GM12878 (cell line): ENCODE results near the gene SLIT1. TPM values are rescaled to one million over a fixed set of nuclear protein-coding genes. Genes with fewer than 3 reads are reported as not detected.

Source experiments
- ATAC-seq: fragments of 200-7000 bp; cut with Tn5 transposase; 3 replicates; pipeline ENCODE4 v1.9.1; 2020; ENCODE audit warnings: mild to moderate bottlenecking, moderate library complexity
- BruUV-seq: library from RNA; stranded (reverse); fragments of 400-500 nt; replicated peaks from 2 replicates; lab custom pipeline; 2021; lab: Mats Ljungman, UMichigan
- CTCF ChIA-PET: fragments of 300-600 bp; sonication (Branson Sonifier 250); formaldehyde crosslinking; extraction: SDS; loops from one replicate; lab custom pipeline; 2021; ENCODE audit warnings: inconsistent platforms; lab: Yijun Ruan, JAX
- POLR2A ChIA-PET: fragments of 350-600 bp; formaldehyde crosslinking; extraction: SDS; loops from one replicate; lab custom pipeline; 2021; ENCODE audit warnings: inconsistent platforms; lab: Charles Lee
- RAD21 ChIA-PET: fragments of 300-600 bp; sonication (Branson Sonifier 250); formaldehyde crosslinking; loops from one replicate; lab custom pipeline; 2023; ENCODE audit warnings: antibody characterized with exemption; ENCODE audit not compliant: unreplicated experiment; lab: Charles Lee
- SMC1A ChIA-PET: fragments of 300-600 bp; sonication (Branson Sonifier 250); formaldehyde crosslinking; loops from one replicate; lab custom pipeline; 2023; ENCODE audit not compliant: unreplicated experiment, uncharacterized antibody; lab: Charles Lee
- DNase-seq: peaks from one replicate; pipeline ENCODE4 v3.0.0-alpha.2; 2011; ENCODE audit warnings: low read depth, low spot score
- FAIRE-seq: peaks from 3 replicates; lab custom pipeline; 2011; peaks lifted over from hg19 to GRCh38; lab: Jason Lieb, UNC
- H2AFZ ChIP-seq: 2 replicates; pipeline ENCODE4 v1.6.0; 2011; ENCODE audit warnings: low read depth, low read length, control low read depth; ENCODE audit not compliant: control insufficient read depth
- H3K27ac ChIP-seq: 2 replicates; pipeline ENCODE4 v1.5.1; 2011; ENCODE audit warnings: control low read depth; ENCODE audit not compliant: control insufficient read depth, insufficient read depth
- H3K27me3 ChIP-seq, 2 experiments: replicated peaks in 1 of 2; 2 replicates each; pipeline versions ENCODE4 v1.6.0 to v1.6.1; 2011; ENCODE audit warnings: low read length in 1 of 2; ENCODE audit not compliant: control insufficient read depth in 2 of 2, insufficient read depth in 2 of 2
- H3K36me3 ChIP-seq, 2 experiments: 2 replicates each; pipeline ENCODE4 v1.5.1; 2011; ENCODE audit warnings: low read length in 1 of 2; ENCODE audit not compliant: control insufficient read depth in 2 of 2, insufficient read depth in 2 of 2
- H3K4me1 ChIP-seq: 2 replicates; pipeline ENCODE4 v1.6.1; 2011; ENCODE audit warnings: mild to moderate bottlenecking, low read length, moderate library complexity, mixed read lengths; ENCODE audit not compliant: control insufficient read depth, insufficient read depth
- H3K4me2 ChIP-seq: 2 replicates; pipeline ENCODE4 v1.6.0; 2011; ENCODE audit warnings: control low read depth; ENCODE audit not compliant: control insufficient read depth, insufficient read depth
- H3K4me3 ChIP-seq: fragments of 200-600 bp; sonication (generic); 2 replicates; pipeline ENCODE4 v1.5.1; 2016
- H3K79me2 ChIP-seq: 2 replicates; pipeline ENCODE4 v1.6.0; 2011; ENCODE audit warnings: low read length; ENCODE audit not compliant: control insufficient read depth, insufficient read depth
- H3K9ac ChIP-seq: 2 replicates; pipeline ENCODE4 v1.8.0; 2011; ENCODE audit warnings: low read length, control low read depth, mixed read lengths; ENCODE audit not compliant: control insufficient read depth, insufficient read depth
- H3K9me3 ChIP-seq: replicated peaks from 3 replicates; pipeline ENCODE4 v1.5.1; 2011; ENCODE audit warnings: mild to moderate bottlenecking, low read length; ENCODE audit not compliant: control insufficient read depth, insufficient read depth
- H4K20me1 ChIP-seq: 2 replicates; pipeline ENCODE4 v1.6.0; 2011; ENCODE audit not compliant: control insufficient read depth, insufficient read depth
- CBX3 ChIP-seq: fragments of 200-600 bp; sonication (generic); IDR thresholded peaks from 2 replicates; pipeline ENCODE4 v1.6.1; 2016; ENCODE audit warnings: low read depth, borderline replicate concordance
- CHD1 ChIP-seq: IDR thresholded peaks from 2 replicates; pipeline ENCODE4 v1.6.1; 2012; ENCODE audit warnings: low read depth, low read length, improper control_type of control experiment
- EP300 ChIP-seq, 2 experiments: fragments of 150-350 bp in 1 of 2; IDR thresholded peaks; 2 replicates each; pipeline ENCODE4 v1.6.1; 2011 to 2012; ENCODE audit warnings: low read depth in 2 of 2, low read length in 2 of 2, borderline replicate concordance in 1 of 2, improper control_type of control experiment in 1 of 2, inconsistent platforms in 1 of 2; ENCODE audit not compliant: control insufficient read depth in 1 of 2
- HDGF ChIP-seq: fragments of 450-650 bp; IDR thresholded peaks from 2 replicates; pipeline ENCODE4 v1.6.1; 2016; ENCODE audit warnings: antibody characterized with exemption
- JUND ChIP-seq: IDR thresholded peaks from 2 replicates; pipeline ENCODE4 v1.6.1; 2012; ENCODE audit warnings: low read depth, mild to moderate bottlenecking, low read length, improper control_type of control experiment, moderate library complexity
- NFYA ChIP-seq: IDR thresholded peaks from 2 replicates; pipeline ENCODE4 v1.6.1; 2011; ENCODE audit warnings: low read depth, mild to moderate bottlenecking, low read length, improper control_type of control experiment, borderline replicate concordance
- NR2C1 ChIP-seq: fragments of 450-650 bp; IDR thresholded peaks from 2 replicates; pipeline ENCODE4 v1.6.1; 2017; ENCODE audit warnings: antibody characterized with exemption, mild to moderate bottlenecking, moderate library complexity
- RELA ChIP-seq: fragments of 450-650 bp; IDR thresholded peaks from 2 replicates; pipeline ENCODE4 v1.8.0; 2014; ENCODE audit warnings: borderline replicate concordance; ENCODE audit not compliant: partially characterized antibody
- TARDBP ChIP-seq: IDR thresholded peaks from 2 replicates; pipeline ENCODE4 v1.6.1; 2016; ENCODE audit warnings: borderline replicate concordance
- ZBTB33 ChIP-seq: fragments of 450-650 bp; IDR thresholded peaks from 2 replicates; pipeline ENCODE4 v1.6.1; 2017; ENCODE audit warnings: mild to moderate bottlenecking
- ZNF207 ChIP-seq: fragments of 450-650 bp; IDR thresholded peaks from 2 replicates; pipeline ENCODE4 v1.6.1; 2014; ENCODE audit warnings: antibody characterized with exemption, mild to moderate bottlenecking, borderline replicate concordance
- ZNF274 ChIP-seq: IDR thresholded peaks from one replicate; pipeline ENCODE4 v1.8.0; 2011; ENCODE audit not compliant: insufficient read length, insufficient read depth
- WGBS: methylation state at CpG from one replicate; pipeline ENCODE4 v1.1.6; 2016; ENCODE audit warnings: low lambda C conversion rate; ENCODE audit not compliant: insufficient replicate concordance, insufficient coverage; ENCODE audit errors: missing lambda C conversion rate; 5-methylcytosine and 5-hydroxymethylcytosine counted together
- in situ Hi-C: fragments of 300-500 bp; cut with MboI; formaldehyde crosslinking; loops from 9 replicates; pipeline ENCODE4 v1.14.3; 2018; ENCODE audit warnings: mixed read lengths
- intact Hi-C: fragments of 100-400 bp; cut with micrococcal nuclease; formaldehyde crosslinking; loops from one replicate; pipeline ENCODE4 v1.14.2; 2022; ENCODE audit not compliant: unreplicated experiment
- polyA plus RNA-seq, 11 experiments: library from polyadenylated mRNA; depleted of rRNA in 4 of 11; unstranded in 6 of 11; stranded (reverse) in 5 of 11; fragments of >200 nt; fragmentation: Nextera tagmentation in 4 of 11; fragmentation: Illumina TruSeq in 1 of 11; extraction: Ambion mirVana in 4 of 11; extraction: Trizol in 1 of 11; gene quantifications; 1 replicate in 1 of 11; 2 replicates in 10 of 11; pipeline versions ENCODE4 v1.2.1 to v1.2.3, GENCODE V29; 2011 to 2016; ENCODE audit warnings: inconsistent platforms in 2 of 11, missing spikeins in 2 of 11, low read depth in 1 of 11
- total RNA-seq, 4 experiments: library from RNA; depleted of rRNA in 3 of 4; stranded (reverse); fragments of >200 nt in 3 of 4; fragmentation: Illumina TruSeq in 1 of 4; extraction: Trizol in 1 of 4; gene quantifications; 2 replicates each; pipeline versions ENCODE4 v1.2.1 to v1.2.3, GENCODE V29; 2013 to 2021
- TF ChIP-seq, protein P1 (sequence below): fragments of 450-650 bp; IDR thresholded peaks from 2 replicates; pipeline ENCODE4 v1.6.1; 2018; ENCODE audit warnings: mild to moderate bottlenecking, low read depth, moderate library complexity; ENCODE audit not compliant: partially characterized antibody
- TF ChIP-seq, protein P2 (sequence below): fragments of 450-650 bp; formaldehyde crosslinking; IDR thresholded peaks from 2 replicates; pipeline ENCODE4 v1.4.0; 2020; ENCODE audit warnings: mild to moderate bottlenecking, moderate library complexity

The SLIT1 gene
- total and polyA plus RNA-seq, 10 of the 15 experiments (the other 5 are each of a cell fraction or from before 2014, with no cell fraction given): 0.04 to 0.19 (median 0.06) TPM; not detected in 4

- Histone ChIP-seq H2AFZ (no peak overlapping the region), H3K9me3 (no peaks in the 10 kb centered on the region), H3K4me1 (no peaks in the 10 kb centered on the region), H3K4me2 (no peak overlapping the region), H3K27ac (no peak overlapping the region), H3K27me3 (no peaks in the 10 kb centered on the region; a peak in 1 of 4 replicates), H3K4me3 (no peak overlapping the region), H4K20me1 (no peaks in the 10 kb centered on the region), H3K36me3 (no peaks in the 10 kb centered on the region), H3K9ac (no peak overlapping the region), H3K79me2 (no peaks in the 10 kb centered on the region)
- intact Hi-C loops (no loop called here), in situ Hi-C loops (no loop called here)
- BruUV-seq: no TSS peak
- ChIA-PET SMC1A (no interaction called here), CTCF (no interaction called here), RAD21 (no interaction called here), POLR2A (no interaction called here)
- no peak for FAIRE-seq
- WGBS: 71% methylated on average over 37 of the region's 38 CpGs
- no peak for DNase-seq
- ATAC-seq: no peak
- TF ChIP-seq, protein P1, sequence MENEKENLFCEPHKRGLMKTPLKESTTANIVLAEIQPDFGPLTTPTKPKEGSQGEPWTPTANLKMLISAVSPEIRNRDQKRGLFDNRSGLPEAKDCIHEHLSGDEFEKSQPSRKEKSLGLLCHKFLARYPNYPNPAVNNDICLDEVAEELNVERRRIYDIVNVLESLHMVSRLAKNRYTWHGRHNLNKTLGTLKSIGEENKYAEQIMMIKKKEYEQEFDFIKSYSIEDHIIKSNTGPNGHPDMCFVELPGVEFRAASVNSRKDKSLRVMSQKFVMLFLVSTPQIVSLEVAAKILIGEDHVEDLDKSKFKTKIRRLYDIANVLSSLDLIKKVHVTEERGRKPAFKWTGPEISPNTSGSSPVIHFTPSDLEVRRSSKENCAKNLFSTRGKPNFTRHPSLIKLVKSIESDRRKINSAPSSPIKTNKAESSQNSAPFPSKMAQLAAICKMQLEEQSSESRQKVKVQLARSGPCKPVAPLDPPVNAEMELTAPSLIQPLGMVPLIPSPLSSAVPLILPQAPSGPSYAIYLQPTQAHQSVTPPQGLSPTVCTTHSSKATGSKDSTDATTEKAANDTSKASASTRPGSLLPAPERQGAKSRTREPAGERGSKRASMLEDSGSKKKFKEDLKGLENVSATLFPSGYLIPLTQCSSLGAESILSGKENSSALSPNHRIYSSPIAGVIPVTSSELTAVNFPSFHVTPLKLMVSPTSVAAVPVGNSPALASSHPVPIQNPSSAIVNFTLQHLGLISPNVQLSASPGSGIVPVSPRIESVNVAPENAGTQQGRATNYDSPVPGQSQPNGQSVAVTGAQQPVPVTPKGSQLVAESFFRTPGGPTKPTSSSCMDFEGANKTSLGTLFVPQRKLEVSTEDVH: no peak
- TF ChIP-seq JUND: no peak
- TF ChIP-seq NFYA: no peak
- no peak for TF ChIP-seq CHD1
- no peak for TF ChIP-seq RELA
- TF ChIP-seq TARDBP: no peak
- TF ChIP-seq ZBTB33: no peak
- TF ChIP-seq, protein P2, sequence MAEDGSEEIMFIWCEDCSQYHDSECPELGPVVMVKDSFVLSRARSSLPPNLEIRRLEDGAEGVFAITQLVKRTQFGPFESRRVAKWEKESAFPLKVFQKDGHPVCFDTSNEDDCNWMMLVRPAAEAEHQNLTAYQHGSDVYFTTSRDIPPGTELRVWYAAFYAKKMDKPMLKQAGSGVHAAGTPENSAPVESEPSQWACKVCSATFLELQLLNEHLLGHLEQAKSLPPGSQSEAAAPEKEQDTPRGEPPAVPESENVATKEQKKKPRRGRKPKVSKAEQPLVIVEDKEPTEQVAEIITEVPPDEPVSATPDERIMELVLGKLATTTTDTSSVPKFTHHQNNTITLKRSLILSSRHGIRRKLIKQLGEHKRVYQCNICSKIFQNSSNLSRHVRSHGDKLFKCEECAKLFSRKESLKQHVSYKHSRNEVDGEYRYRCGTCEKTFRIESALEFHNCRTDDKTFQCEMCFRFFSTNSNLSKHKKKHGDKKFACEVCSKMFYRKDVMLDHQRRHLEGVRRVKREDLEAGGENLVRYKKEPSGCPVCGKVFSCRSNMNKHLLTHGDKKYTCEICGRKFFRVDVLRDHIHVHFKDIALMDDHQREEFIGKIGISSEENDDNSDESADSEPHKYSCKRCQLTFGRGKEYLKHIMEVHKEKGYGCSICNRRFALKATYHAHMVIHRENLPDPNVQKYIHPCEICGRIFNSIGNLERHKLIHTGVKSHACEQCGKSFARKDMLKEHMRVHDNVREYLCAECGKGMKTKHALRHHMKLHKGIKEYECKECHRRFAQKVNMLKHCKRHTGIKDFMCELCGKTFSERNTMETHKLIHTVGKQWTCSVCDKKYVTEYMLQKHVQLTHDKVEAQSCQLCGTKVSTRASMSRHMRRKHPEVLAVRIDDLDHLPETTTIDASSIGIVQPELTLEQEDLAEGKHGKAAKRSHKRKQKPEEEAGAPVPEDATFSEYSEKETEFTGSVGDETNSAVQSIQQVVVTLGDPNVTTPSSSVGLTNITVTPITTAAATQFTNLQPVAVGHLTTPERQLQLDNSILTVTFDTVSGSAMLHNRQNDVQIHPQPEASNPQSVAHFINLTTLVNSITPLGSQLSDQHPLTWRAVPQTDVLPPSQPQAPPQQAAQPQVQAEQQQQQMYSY: no peak
- no peak for TF ChIP-seq CBX3
- no peak for TF ChIP-seq HDGF
- TF ChIP-seq EP300 (IDR thresholded peaks at IDR 0.05; ENCODE audit: borderline replicate concordance in 1 of 2, control insufficient read depth in 1 of 2, low read depth in 2 of 2, low read length in 2 of 2): no peak
- no peak for TF ChIP-seq ZNF274
- TF ChIP-seq NR2C1: no peak
- TF ChIP-seq ZNF207: no peak
These were observed 142.8 kb downstream of the SLIT1 start for GRCh38 chr10:97042716-97043562.
